ENCODE results near the gene INO80B.

Gene INO80B

GRCh38 chr2:74498500-74499266, 43.8 kb downstream of the INO80B start:
- in situ Hi-C loops (cut with MboI; ENCODE audit: low sequenced_read_pairs, unreplicated experiment): loop anchor here (25.0 kb wide), 1 partner anchor 364 kb away; no protein-coding TSS in a partner anchor

DNA sequence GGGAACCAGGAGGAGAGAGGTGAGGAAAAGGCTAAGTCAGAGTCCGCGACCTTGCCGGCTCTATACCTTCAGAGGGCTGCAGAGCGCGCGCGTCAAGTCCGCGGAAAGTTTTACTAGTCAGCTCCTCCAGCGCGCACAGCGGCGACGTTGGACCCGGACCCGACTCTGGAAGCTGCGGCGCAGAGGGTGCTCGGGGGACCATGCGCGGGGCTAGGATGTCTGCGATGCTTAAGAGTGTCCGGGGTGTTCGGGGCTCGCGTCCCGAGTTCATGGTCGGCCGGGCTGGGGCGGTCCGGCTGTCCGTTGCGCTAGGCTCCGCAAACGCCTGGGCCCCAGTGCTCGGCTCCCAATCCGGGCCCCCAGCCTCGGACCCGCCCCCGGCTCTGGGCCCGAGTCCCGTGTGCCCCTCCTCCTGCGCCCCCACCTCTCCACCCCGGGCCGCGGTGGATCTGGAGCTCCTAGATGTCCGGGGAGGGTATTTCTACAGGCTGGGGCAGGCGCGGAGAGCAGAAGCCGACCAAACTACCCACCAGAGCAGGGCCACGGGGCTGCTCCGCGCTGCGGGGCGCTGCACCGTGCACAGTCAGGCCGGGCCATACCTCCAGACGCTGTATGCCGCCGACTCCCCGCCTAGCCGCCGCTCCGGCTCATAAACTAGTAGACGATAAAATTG, 44.5 kb downstream of the INO80B start, which contains the start of gene LBX2:
Gene LBX2, minus strand, starts transcription at position 337 of the 673 bp plus-strand sequence. Its CDS starts 66 bp downstream, at position 271.
- DNase-seq (ENCODE audit: low spot score): no peak
- no peak for TF ChIP-seq CTCF (IDR thresholded peaks at IDR 0.05; ENCODE audit: borderline replicate concordance, control extremely low read depth, extremely low read depth, insufficient read depth, missing control alignments)
- in situ Hi-C loops (cut with MboI; ENCODE audit: low sequenced_read_pairs, unreplicated experiment): loop anchor here (25.0 kb wide), 1 partner anchor 363 kb away; no protein-coding TSS in a partner anchor

More at GRCh38 chr2:74498500-74499266, 43.8 kb downstream of the INO80B start:
- TF ChIP-seq CTCF (IDR thresholded peaks at IDR 0.05; ENCODE audit: borderline replicate concordance, control extremely low read depth, extremely low read depth, insufficient read depth, missing control alignments): no peak
- peak; percentile 57 for DNase-seq (ENCODE audit: low spot score)

DNA sequence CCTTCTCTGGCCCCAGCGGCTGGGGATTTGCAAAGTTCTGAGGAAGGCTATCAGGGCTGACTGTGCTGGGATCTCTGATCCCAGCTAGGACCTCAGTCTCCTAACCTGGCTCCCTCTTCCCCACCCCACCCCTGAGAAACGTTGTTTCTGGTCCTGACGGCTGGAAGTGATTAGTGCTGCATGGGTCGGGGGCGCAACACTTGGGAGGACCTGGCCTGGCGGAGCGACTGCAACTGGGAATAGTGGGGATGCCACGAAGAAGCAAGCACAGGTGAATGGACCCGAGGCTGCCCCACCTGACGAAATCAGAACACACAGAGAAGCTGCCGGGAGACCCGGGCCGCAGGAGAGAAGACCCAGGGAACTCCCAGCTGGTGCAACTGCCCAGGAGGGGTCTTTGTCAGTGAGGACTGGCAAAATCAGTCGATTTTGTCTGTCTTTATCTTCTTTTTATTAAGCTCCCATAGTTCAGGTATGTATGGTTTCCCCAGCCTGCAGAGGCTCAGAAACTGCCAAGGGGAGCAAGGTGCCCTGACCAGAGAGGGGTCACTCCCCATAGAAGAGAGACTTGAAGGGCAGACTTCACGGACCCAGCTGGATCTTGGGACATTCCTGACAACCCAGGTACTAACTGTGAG, 45.2 kb downstream of the INO80B start:
- no peak for TF ChIP-seq CTCF (IDR thresholded peaks at IDR 0.05; ENCODE audit: borderline replicate concordance, control extremely low read depth, extremely low read depth, insufficient read depth, missing control alignments)
- in situ Hi-C loops (cut with MboI; ENCODE audit: low sequenced_read_pairs, unreplicated experiment): loop anchor here (25.0 kb wide), 1 partner anchor 362 kb away; no protein-coding TSS in a partner anchor

GRCh38 chr2:74500578-74500946, 45.7 kb downstream of the INO80B start:
- no peak for DNase-seq (ENCODE audit: low spot score)
- no peak for TF ChIP-seq CTCF (IDR thresholded peaks at IDR 0.05; ENCODE audit: borderline replicate concordance, control extremely low read depth, extremely low read depth, insufficient read depth, missing control alignments)
- in situ Hi-C loops (cut with MboI; ENCODE audit: low sequenced_read_pairs, unreplicated experiment): no loop called here

More for the DNA sequence above, 45.2 kb downstream of the INO80B start:
- DNase-seq (ENCODE audit: low spot score): no peak

- in situ Hi-C loops (cut with MboI; ENCODE audit: low sequenced_read_pairs, unreplicated experiment): no loop called here
- DNase-seq (ENCODE audit: low spot score): no peak
- TF ChIP-seq CTCF (IDR thresholded peaks at IDR 0.05; ENCODE audit: borderline replicate concordance, control extremely low read depth, extremely low read depth, insufficient read depth, missing control alignments): no peak
These were observed 46.6 kb downstream of the INO80B start for GRCh38 chr2:74501335-74502071.
